ENCODE data around the gene HDHD3.

GRCh38 chr9:113398796-113399195, 22.0 kb upstream of the HDHD3 start:
- TF ChIP-seq CTCF (IDR thresholded peaks at IDR 0.05) (no peak), AFF4 (CRISPR knock-in tag; IDR thresholded peaks at IDR 0.05; ENCODE audit: borderline replicate concordance) (no peak), ATF3 (CRISPR knock-in tag; conservative IDR thresholded peaks at IDR 0.05) (no peak)
